Central memory CD8-positive, alpha-beta T cell (primary cell): ENCODE measurements around the gene TRPM5.

Experiments
- ATAC-seq: fragments of 150-1000 bp; cut with Tn5 transposase; replicated peaks from 2 replicates; pipeline ENCODE4 v1.10.0; 2022; ENCODE audit warnings: mild to moderate bottlenecking, moderate FRiP score, moderate number of reproducible peaks; ENCODE audit not compliant: poor library complexity, severe bottlenecking; ENCODE audit errors: extremely low read depth
- DNase-seq, 2 donors: peaks; one replicate each; pipeline ENCODE4 v3.0.0; 2021; ENCODE audit warnings: low spot score in 2 of 2
- H3K27ac Mint-ChIP-seq: one replicate; pipeline ENCODE4 v1.8.0; 2022; ENCODE audit warnings: low read depth, mild to moderate bottlenecking, moderate library complexity, mixed read lengths
- H3K27me3 Mint-ChIP-seq: one replicate; pipeline ENCODE4 v1.8.0; 2022; ENCODE audit warnings: mixed read lengths
- H3K36me3 Mint-ChIP-seq: one replicate; pipeline ENCODE4 v1.8.0; 2022; ENCODE audit warnings: mild to moderate bottlenecking, moderate library complexity, mixed read lengths; ENCODE audit not compliant: insufficient read depth
- H3K4me1 Mint-ChIP-seq: one replicate; pipeline ENCODE4 v1.8.0; 2022; ENCODE audit warnings: mixed read lengths
- H3K4me3 Mint-ChIP-seq: one replicate; pipeline ENCODE4 v1.8.0; 2022; ENCODE audit warnings: mild to moderate bottlenecking, moderate library complexity, mixed read lengths
- H3K9me3 Mint-ChIP-seq: one replicate; pipeline ENCODE4 v1.8.0; 2022; ENCODE audit warnings: mixed read lengths

The TRPM5 gene

DNA sequence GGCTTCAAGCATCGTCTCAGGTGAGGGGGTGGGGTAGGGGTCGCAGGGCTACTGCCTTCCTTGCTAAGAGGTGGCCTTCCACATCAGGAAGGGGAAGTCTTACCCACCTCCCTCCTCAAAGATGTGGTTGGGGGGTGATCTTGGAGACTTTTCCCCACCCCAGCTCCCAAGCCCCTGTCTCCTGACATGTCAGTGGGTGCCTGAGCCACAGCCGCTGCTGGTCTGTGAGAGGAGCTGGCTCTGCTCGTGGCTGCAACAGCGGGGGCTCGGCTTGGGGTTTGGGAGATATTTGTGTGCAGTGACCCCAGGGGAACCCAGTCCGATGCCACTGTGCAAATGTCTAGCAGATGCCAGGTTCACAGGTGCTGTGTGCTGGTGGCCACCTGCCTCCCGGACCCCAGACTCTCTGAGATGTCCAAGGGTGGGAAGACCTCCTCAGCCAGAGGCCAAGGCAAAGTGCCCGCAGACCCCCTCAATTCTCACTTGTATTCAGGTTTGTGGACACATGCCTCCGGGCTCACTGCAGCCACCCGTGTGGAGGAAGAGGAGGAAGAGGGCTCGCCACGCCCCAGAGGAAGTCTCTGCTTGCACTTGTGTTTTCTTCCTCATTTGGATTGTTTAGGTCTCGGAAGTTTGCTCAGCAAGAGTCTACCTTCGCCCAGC lies 2.4 kb upstream of the TRPM5 start:
- Mint-ChIP-seq H3K36me3 (peaks cover 2% of the 10 kb centered on the region), H3K27ac (no peak overlapping the region), H3K9me3 (no peaks in the 10 kb centered on the region), H3K4me1 (peaks cover 32% of the 10 kb centered on the region), H3K27me3 (peaks cover 16% of the 10 kb centered on the region), H3K4me3 (peak overlapping the region; percentile 87)
- DNase-seq (no peak), ATAC-seq (no peak)

DNA sequence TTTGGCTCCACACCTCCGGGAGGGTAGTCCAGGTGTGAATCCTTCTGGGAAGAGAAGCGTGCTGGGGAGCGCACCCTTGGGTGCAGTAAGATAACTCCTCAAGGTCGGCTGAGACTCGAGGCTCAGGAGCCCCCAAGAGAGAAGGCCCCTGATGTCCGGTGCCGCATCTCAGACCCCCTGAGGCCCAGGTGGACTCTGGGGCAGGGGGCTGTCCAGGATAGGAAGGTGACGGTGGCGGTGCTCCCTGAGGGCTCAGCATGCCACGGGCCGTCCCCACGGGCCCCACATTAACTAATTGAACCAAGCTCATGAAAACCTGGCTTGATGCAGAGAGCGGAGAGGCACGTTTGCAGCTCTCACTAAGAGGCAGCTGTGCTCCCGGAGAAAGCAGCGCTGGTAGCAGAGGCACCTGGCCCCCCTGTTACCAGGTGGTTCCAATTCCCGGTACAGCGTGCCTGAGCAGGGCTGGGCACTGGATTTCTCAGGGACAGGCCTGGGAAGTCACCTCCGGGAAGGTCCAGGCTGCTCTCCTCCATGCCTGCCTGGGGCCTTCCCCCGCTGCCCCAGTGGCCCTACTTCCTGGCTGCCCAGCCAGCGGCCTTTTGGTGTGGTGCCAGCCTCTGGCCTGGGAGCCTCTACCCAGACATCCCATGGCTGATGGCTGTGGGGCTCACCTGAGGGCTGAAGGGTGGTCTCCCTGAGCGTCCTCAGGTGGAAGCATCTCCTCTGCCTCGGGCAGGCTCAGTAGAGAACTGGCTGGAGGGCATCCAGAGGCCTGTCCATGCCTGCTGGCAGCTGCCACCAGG lies 1.6 kb upstream of the TRPM5 start:
- no peak for DNase-seq
- no peak overlapping the region for H3K27ac Mint-ChIP-seq
- ATAC-seq = no peak
- peaks cover 2% of the 10 kb centered on the region for H3K36me3 Mint-ChIP-seq
- H3K27me3 Mint-ChIP-seq = peaks cover 16% of the 10 kb centered on the region
- H3K4me3 Mint-ChIP-seq = peak overlapping the region; percentile 87
- peaks cover 32% of the 10 kb centered on the region for H3K4me1 Mint-ChIP-seq
- H3K9me3 Mint-ChIP-seq = no peaks in the 10 kb centered on the region

DNA sequence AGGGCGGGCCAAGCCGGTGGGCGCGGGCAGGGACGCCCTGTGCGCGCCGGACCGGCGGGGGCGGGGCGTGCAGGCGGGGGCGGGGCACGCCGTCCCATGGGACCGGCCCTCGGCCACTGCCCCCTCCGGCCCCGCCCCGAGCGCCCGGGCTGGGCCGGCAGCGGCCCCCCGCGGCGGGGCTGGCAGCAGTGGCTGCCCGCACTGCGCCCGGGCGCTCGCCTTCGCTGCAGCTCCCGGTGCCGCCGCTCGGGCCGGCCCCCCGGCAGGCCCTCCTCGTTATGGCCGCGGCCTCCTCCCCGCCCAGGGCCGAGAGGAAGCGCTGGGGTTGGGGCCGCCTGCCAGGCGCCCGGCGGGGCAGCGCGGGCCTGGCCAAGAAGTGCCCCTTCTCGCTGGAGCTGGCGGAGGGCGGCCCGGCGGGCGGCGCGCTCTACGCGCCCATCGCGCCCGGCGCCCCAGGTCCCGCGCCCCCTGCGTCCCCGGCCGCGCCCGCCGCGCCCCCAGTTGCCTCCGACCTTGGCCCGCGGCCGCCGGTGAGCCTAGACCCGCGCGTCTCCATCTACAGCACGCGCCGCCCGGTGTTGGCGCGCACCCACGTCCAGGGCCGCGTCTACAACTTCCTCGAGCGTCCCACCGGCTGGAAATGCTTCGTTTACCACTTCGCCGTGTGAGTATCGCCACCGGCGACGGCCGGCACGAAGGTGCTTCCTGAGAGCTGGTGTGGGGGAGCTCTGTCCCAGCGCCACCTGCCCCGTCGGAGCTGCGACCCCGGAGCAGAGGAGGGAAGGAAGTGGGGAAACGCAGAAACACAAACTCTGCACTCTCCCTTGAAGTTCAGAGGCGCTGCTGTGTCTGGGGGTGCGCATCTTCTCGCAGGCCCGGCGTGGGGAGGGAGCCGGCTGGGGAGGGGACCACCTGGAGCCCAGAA lies 769 bp upstream of the TRPM5 start, which contains the start of gene KCNQ1:
KCNQ1 (plus strand) TSS at position 188 of the 925 bp plus-strand sequence; CDS start at position 279, 91 bp downstream.
- Mint-ChIP-seq H3K27me3 (peaks cover 16% of the 10 kb centered on the region), H3K4me3 (peak within 1 kb of the TSS; percentile 87), H3K36me3 (peaks cover 2% of the 10 kb centered on the region), H3K9me3 (no peaks in the 10 kb centered on the region), H3K27ac (no peak within 1 kb of the TSS), H3K4me1 (peaks cover 32% of the 10 kb centered on the region)
- ATAC-seq (peak; percentile 34), DNase-seq (no peak)

DNA sequence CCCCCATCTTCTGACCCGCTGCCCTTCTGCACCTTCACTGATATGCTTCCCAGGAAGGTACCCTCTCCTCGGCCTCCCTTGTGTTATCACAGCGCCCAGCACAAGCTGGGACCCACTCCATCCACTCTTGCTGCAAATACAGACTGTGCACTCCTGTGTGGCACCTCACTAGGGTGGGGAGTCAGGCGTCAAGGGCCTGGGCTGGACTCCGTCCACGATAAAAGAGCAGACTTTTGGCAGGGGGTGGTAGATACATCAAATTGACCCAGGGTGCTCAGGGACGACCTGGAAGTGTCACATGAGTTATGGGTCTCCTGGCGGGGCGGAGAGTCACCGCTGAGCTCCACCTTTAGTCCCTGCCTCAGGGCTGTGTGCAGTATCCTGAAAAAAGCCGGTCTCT lies 908 bp downstream of the TRPM5 start:
- Mint-ChIP-seq H3K9me3 (no peaks in the 10 kb centered on the region), H3K36me3 (peaks cover 2% of the 10 kb centered on the region), H3K4me3 (peak overlapping the region; percentile 49), H3K27ac (no peak overlapping the region), H3K4me1 (peaks cover 32% of the 10 kb centered on the region), H3K27me3 (peaks cover 10% of the 10 kb centered on the region)
- no peak for ATAC-seq
- DNase-seq = no peak

DNA sequence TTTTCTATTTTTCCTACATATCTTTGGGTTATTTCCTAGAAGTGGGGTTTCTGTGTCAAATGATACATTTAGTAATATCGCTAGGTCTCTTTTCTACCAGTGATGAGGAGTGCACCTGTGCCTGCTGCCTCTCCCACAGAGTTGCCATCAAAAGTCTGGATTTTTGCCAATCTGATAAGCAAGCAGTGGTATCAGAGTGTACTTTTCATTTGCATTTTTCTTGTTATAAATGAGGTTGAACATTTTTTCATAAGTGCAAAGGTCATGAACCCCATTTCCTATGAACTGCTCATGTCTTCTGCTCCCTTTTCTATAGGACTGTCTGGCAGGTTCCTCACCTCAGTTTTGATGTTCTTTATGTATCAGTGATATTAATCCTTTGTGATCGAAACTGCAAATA lies 1.7 kb downstream of the TRPM5 start:
- H3K9me3 Mint-ChIP-seq = no peaks in the 10 kb centered on the region
- ATAC-seq = peak; percentile 50
- H3K27ac Mint-ChIP-seq = no peak overlapping the region
- peaks cover 2% of the 10 kb centered on the region for H3K36me3 Mint-ChIP-seq
- H3K4me1 Mint-ChIP-seq = peaks cover 29% of the 10 kb centered on the region
- H3K4me3 Mint-ChIP-seq = peak overlapping the region; percentile 49
- DNase-seq = no peak
- H3K27me3 Mint-ChIP-seq = peaks cover 7% of the 10 kb centered on the region

DNA sequence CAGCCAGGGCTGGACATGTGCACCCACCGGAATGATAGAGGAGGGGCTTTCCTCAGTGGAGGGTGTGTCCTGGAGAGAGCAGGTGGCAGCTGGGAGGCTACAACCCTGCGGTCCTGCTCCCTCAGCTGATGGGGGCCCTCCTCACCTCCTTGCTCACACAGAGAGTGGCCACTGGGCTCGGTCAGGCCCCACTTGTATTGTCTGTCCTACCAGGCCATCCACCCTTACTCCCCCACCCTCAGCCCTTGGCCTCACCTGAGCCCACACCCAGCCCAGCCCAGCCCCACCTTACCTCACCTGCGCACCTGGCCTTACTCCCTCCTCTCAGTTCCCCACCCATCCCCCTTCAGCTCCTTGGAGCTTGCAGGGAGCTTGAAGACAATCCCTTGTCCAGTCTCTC lies 3.1 kb downstream of the TRPM5 start:
- ATAC-seq = no peak

DNA sequence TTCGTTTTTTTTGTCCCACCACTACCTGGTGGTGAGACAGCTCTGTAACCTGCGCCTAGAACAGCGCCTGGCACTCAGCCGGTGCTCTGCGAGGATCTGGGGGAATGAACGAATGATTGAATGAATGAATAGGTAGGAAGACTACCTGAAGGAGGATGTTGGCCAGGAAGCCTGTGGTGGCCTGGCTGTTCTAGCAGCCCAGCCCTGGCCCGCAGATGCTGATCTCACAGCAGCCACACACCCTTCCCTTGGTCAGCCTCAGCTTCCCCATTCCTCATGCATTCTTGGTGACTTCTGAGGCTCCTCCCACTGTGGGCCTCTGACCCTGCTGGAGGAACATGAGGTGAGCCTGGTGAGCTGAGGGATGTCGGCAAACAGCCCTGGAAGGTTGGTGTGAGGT lies 3.7 kb downstream of the TRPM5 start:
- no peaks in the 10 kb centered on the region for H3K27me3 Mint-ChIP-seq
- DNase-seq (no peak), ATAC-seq (no peak)
- no peaks in the 10 kb centered on the region for H3K9me3 Mint-ChIP-seq
- H3K27ac Mint-ChIP-seq = no peak overlapping the region
- peaks cover 2% of the 10 kb centered on the region for H3K36me3 Mint-ChIP-seq
- no peak overlapping the region for H3K4me3 Mint-ChIP-seq
- peaks cover 20% of the 10 kb centered on the region for H3K4me1 Mint-ChIP-seq

More for the DNA sequence above, 3.1 kb downstream of the TRPM5 start:
- Mint-ChIP-seq H3K9me3 (no peaks in the 10 kb centered on the region), H3K27me3 (no peaks in the 10 kb centered on the region), H3K4me1 (peaks cover 20% of the 10 kb centered on the region), H3K4me3 (no peak overlapping the region), H3K36me3 (peaks cover 2% of the 10 kb centered on the region), H3K27ac (no peak overlapping the region)
- no peak for DNase-seq

DNA sequence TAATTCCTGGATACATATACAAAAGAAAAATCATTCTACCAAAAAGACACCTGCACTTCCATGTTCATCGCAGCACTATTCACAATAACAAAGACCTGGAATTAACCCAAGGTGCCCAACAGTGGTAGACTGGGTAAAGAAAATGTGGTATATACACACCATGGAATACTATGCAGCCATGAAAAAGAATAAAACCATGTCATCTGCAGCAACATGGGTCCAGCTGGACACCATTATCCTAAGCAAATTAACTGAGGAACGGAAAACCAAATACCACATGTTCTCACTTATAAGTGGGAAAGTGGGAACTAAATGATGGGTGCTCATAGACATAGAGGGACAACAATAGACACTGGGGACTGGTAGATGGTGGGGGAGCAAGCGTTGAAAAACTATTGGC lies 4.5 kb downstream of the TRPM5 start:
- no peak overlapping the region for H3K27ac Mint-ChIP-seq
- H3K4me3 Mint-ChIP-seq = no peak overlapping the region
- H3K4me1 Mint-ChIP-seq = peaks cover 14% of the 10 kb centered on the region
- DNase-seq (no peak), ATAC-seq (no peak)
- no peaks in the 10 kb centered on the region for H3K9me3 Mint-ChIP-seq
- no peaks in the 10 kb centered on the region for H3K27me3 Mint-ChIP-seq
- H3K36me3 Mint-ChIP-seq = no peaks in the 10 kb centered on the region

DNA sequence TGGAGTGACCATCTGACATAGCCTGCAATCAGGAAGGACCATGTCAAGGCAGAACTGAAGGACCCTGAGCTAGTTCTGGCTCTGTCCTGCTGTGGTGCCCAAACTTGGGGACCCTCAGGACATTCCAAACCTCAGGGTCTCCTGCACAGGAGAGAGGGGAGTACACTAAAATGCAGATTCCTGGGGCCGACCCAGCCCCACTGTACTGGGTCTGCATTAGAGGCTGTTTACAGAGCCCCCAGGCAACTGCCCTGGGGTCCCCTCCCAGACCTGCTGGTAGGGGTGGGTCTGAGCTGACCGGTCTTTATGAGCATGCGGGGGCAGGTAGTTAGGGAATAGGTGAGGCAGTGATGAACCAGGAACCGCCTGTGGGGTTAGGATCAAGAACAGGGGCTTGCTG lies 6.8 kb downstream of the TRPM5 start:
- no peak for ATAC-seq
- Mint-ChIP-seq H3K36me3 (no peaks in the 10 kb centered on the region), H3K4me1 (peaks cover 3% of the 10 kb centered on the region), H3K27ac (no peak overlapping the region), H3K9me3 (no peaks in the 10 kb centered on the region), H3K27me3 (no peaks in the 10 kb centered on the region), H3K4me3 (no peak overlapping the region)
- no peak for DNase-seq

DNA sequence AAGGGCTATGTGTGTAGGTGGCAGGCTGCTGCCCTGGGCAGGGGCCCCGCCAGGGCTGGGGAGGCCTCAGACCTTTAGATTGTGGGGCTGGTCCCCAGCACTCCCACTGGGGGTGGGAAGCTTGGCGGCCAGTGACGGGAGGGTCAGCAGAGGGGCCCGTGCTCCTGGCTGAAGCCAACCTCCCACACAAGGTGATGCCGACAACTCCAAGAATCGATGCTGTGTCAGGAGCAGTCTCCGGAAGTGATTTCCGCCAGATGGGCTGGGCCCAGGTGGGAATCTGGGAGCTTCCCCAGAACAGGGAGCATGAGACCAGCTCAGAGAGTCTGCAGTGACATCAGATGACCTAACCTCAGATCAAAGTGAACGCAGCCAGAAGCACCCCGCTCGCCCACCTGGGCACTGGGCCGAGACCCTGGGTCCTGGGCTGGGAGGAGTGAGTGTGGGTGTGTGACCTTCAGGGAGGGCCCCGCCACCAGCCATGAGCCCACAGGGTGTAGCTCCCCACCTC lies 7.7 kb downstream of the TRPM5 start:
- H3K4me3 Mint-ChIP-seq = no peak overlapping the region
- H3K4me1 Mint-ChIP-seq = no peaks in the 10 kb centered on the region
- ATAC-seq (no peak), DNase-seq (no peak)
- H3K27ac Mint-ChIP-seq = no peak overlapping the region
- H3K27me3 Mint-ChIP-seq = no peaks in the 10 kb centered on the region
- peaks cover 1% of the 10 kb centered on the region for H3K36me3 Mint-ChIP-seq
- H3K9me3 Mint-ChIP-seq = no peaks in the 10 kb centered on the region

DNA sequence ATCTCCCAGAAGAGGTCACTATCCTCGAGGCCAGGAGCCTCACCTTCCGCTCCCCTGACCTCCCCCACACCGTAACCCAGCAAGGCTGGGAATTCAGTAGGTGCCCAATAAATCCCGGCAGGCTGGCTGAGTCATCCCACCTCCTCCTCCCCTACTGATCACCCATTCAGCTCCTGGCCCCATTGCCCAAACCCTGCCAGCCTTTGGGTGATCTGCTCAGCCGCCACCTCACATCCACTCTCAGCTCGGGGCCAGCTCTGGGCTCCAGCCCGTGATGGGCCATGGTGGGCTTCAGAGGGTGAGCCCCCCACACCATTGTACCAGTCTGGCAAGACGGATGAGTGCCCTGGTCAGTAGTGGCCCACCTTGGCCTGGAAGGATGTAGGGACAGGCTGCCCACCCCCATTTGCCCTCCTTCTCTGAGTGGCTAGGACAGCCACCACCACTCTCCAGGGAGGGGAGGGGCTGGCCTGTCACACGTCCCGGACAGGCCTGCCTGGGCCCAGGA lies 8.2 kb downstream of the TRPM5 start:
- ATAC-seq = no peak
- DNase-seq = no peak
- Mint-ChIP-seq H3K27me3 (no peaks in the 10 kb centered on the region), H3K4me1 (no peaks in the 10 kb centered on the region), H3K9me3 (no peaks in the 10 kb centered on the region), H3K4me3 (no peak overlapping the region), H3K27ac (no peak overlapping the region), H3K36me3 (peaks cover 3% of the 10 kb centered on the region)
